ENCODE results near the gene DNAJC27.

DNAJC27 gene

GRCh38 chr2:24943427-24944053, 28.2 kb downstream of the DNAJC27 start:
- Histone ChIP-seq H3K9ac (ENCODE audit: low read length) (no peak overlapping the region), H3K9me3 (ENCODE audit: insufficient read depth, low read length) (no peaks in the 10 kb centered on the region), H3K27me3 (ENCODE audit: low read depth, low read length) (no peaks in the 10 kb centered on the region), H3K4me3 (ENCODE audit: low read length) (no peak overlapping the region), H3K36me3 (replicated peaks; ENCODE audit: low read depth, low read length) (peaks cover 16% of the 10 kb centered on the region), H3K4me2 (ENCODE audit: low read length) (no peak overlapping the region), H3K27ac (ENCODE audit: low read length) (no peak overlapping the region), H3K79me2 (ENCODE audit: low read length) (no peaks in the 10 kb centered on the region), H3K4me1 (ENCODE audit: low read length) (no peaks in the 10 kb centered on the region), H4K20me1 (ENCODE audit: insufficient read depth, low read length) (no peaks in the 10 kb centered on the region), H2AFZ (ENCODE audit: low read depth, low read length) (no peak overlapping the region)
- TF ChIP-seq EZH2phosphoT487 (IDR thresholded peaks at IDR 0.05; ENCODE audit: low read depth) (no peak), CTCF (IDR thresholded peaks at IDR 0.05; ENCODE audit: low read depth, low read length) (no peak)

GRCh38 chr2:24939353-24939752, 32.4 kb downstream of the DNAJC27 start:
- H3K9ac ChIP-seq (ENCODE audit: low read length): no peak overlapping the region
- H3K27ac ChIP-seq (ENCODE audit: low read length): no peak overlapping the region
- H3K27me3 ChIP-seq (ENCODE audit: low read depth, low read length): no peaks in the 10 kb centered on the region
- H3K9me3 ChIP-seq (ENCODE audit: insufficient read depth, low read length): no peaks in the 10 kb centered on the region
- no peak overlapping the region for H3K4me3 ChIP-seq (ENCODE audit: low read length)
- TF ChIP-seq EZH2phosphoT487 (IDR thresholded peaks at IDR 0.05; ENCODE audit: low read depth): no peak
- no peak for TF ChIP-seq CTCF (IDR thresholded peaks at IDR 0.05; ENCODE audit: low read depth, low read length)
- no peak overlapping the region for H2AFZ ChIP-seq (ENCODE audit: low read depth, low read length)
- no peaks in the 10 kb centered on the region for H3K79me2 ChIP-seq (ENCODE audit: low read length)
- no peaks in the 10 kb centered on the region for H3K4me1 ChIP-seq (ENCODE audit: low read length)
- H3K36me3 ChIP-seq (replicated peaks; ENCODE audit: low read depth, low read length): no peaks in the 10 kb centered on the region
- H3K4me2 ChIP-seq (ENCODE audit: low read length): no peak overlapping the region
- H4K20me1 ChIP-seq (ENCODE audit: insufficient read depth, low read length): no peaks in the 10 kb centered on the region

- Histone ChIP-seq H3K79me2 (ENCODE audit: low read length) (no peaks in the 10 kb centered on the region), H3K4me2 (ENCODE audit: low read length) (no peak overlapping the region)
- TF ChIP-seq CTCF (IDR thresholded peaks at IDR 0.05; ENCODE audit: low read depth, low read length) (no peak), EZH2phosphoT487 (IDR thresholded peaks at IDR 0.05; ENCODE audit: low read depth) (no peak)
Observed at GRCh38 chr2:24937236-24937635, 34.5 kb downstream of the DNAJC27 start.

GRCh38 chr2:24935145-24935544, 36.6 kb downstream of the DNAJC27 start:
- Histone ChIP-seq H3K27me3 (ENCODE audit: low read depth, low read length) (no peaks in the 10 kb centered on the region; the same call in 1 of the 2 replicates), H3K27ac (ENCODE audit: low read length) (no peak overlapping the region), H2AFZ (ENCODE audit: low read depth, low read length) (no peak overlapping the region), H3K4me3 (ENCODE audit: low read length) (no peak overlapping the region), H3K4me2 (ENCODE audit: low read length) (no peak overlapping the region), H4K20me1 (ENCODE audit: insufficient read depth, low read length) (no peaks in the 10 kb centered on the region), H3K9me3 (ENCODE audit: insufficient read depth, low read length) (no peaks in the 10 kb centered on the region), H3K9ac (ENCODE audit: low read length) (no peak overlapping the region), H3K4me1 (ENCODE audit: low read length) (peaks cover 12% of the 10 kb centered on the region), H3K36me3 (replicated peaks; ENCODE audit: low read depth, low read length) (no peaks in the 10 kb centered on the region), H3K79me2 (ENCODE audit: low read length) (no peaks in the 10 kb centered on the region)
- TF ChIP-seq EZH2phosphoT487 (IDR thresholded peaks at IDR 0.05; ENCODE audit: low read depth) (no peak), CTCF (IDR thresholded peaks at IDR 0.05; ENCODE audit: low read depth, low read length) (no peak)

More at GRCh38 chr2:24937236-24937635, 34.5 kb downstream of the DNAJC27 start:
- H3K27me3 ChIP-seq (ENCODE audit: low read depth, low read length): no peaks in the 10 kb centered on the region; the same call in 1 of the 2 replicates
- no peaks in the 10 kb centered on the region for H3K4me1 ChIP-seq (ENCODE audit: low read length)
- H3K4me3 ChIP-seq (ENCODE audit: low read length): no peak overlapping the region
- H4K20me1 ChIP-seq (ENCODE audit: insufficient read depth, low read length): no peaks in the 10 kb centered on the region
- H3K36me3 ChIP-seq (replicated peaks; ENCODE audit: low read depth, low read length): no peaks in the 10 kb centered on the region
- H3K9me3 ChIP-seq (ENCODE audit: insufficient read depth, low read length): no peaks in the 10 kb centered on the region
- no peak overlapping the region for H2AFZ ChIP-seq (ENCODE audit: low read depth, low read length)
- no peak overlapping the region for H3K9ac ChIP-seq (ENCODE audit: low read length)
- no peak overlapping the region for H3K27ac ChIP-seq (ENCODE audit: low read length)
